NCI-H345 treated with DMSO at 0.1 percent for 48 hours (cell line): Measurements from ENCODE around the gene PRDM16.
"Not testable (repeated sequence)": the region's sequence is repeated elsewhere in the genome, so short reads cannot be mapped to it uniquely, and the experiment has no call there.

Experiments
- DNase-seq: peaks from one replicate; lab custom pipeline; 2025; ENCODE audit not compliant: unreplicated experiment; lab: John Stamatoyannopoulos, UW

PRDM16 gene

DNA sequence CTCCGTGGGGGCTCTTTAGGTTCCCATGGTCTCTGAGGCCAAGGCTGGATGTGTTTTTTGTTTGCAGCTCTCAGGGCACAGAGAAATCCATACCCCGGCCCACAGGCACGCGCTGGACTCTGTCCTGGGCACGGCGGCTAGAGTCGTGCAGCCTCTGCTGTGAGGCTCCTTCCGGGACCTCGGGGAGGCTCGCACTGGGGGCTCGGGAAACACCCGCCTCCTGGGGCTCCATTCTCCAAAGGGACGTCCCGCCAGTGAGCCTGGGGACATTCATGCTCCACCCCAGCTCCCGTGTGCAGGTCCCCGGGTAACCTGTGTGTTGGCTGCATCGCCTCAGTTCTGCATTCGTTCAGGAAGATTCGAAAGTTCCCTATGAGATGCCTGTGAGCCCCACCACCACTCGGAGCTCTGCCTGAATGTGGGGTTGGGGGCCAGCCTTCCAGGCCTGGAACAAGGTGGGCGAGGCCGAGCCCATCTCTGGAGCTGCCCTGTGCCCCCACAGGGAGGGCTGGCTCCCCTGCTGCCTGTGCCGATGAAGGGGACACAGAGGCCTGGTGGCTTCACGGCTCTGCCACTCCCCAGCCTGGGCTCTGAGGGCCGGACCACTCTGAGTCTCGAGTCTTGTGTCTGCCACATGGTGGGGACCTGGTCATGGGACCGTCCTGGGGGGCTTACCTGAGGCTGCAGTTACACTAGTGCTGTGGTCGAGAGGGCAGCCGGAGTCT is 203.5 kb downstream of the PRDM16 start:
- no peak for DNase-seq

DNA sequence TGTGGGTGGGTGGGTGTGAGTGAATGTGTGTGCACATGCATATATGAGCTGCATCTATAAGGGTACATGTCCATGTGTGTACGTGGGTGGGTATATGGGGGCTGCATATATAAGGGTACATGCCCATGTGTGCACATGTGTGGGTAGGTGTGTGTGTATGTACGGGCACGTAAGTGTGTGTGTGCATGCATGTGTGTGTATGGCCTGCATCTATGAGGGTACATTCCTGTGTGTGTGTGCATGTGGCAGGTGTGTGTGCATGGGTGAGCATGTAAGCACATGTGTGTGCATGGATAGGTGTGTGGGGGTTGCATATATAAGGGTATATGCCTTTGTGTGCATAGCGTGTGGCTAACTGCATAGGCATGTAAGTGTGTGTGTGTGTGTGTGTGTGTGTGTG is 204.4 kb downstream of the PRDM16 start:
- DNase-seq, result no peak

DNA sequence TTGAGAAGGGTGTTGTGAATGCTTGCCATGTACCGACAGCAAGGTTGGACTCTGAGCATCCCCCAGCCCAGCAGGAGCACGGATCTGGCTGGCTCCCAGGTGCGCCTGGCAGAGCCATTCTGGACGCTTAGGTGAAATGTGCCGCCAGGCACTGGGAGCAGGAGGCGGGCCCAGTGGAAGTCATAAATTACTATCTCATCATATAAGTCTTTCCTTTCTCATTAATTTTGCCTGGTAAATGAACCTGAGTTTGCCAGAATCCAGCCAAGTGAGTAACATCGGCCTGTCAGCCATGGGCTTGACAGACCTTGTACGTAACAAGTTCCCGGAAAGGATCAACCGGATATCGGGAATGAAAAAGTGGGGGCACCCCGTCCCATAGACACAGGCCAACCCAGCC is 206.0 kb downstream of the PRDM16 start:
- DNase-seq, result no peak

GRCh38 chr1:3275471-3276340 is 206.7 kb downstream of the PRDM16 start:
- DNase-seq, result no peak

DNA sequence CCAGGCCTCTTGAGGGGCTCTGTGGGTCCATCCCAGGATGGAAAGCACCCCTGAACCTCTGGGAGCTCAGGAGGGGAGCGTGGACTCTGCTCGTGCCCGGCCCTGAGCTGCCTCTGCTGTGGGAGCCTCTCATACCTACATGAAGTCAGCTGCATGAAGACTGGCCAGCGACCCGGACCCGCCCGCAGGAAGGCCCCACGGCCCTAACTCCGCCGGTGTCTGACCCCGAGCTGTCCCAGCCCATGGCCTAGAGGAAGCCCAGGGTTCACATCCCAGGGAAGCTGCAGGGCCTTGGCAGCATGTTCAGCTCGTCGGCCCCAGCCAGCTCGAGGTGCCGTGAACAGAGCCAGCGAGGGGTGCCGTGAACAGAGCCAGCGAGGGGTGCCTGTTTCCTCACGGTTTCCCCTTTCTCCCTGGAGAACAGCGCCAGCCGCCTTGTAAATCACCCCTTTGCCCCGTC is 207.4 kb downstream of the PRDM16 start:
- DNase-seq, result no peak

DNA sequence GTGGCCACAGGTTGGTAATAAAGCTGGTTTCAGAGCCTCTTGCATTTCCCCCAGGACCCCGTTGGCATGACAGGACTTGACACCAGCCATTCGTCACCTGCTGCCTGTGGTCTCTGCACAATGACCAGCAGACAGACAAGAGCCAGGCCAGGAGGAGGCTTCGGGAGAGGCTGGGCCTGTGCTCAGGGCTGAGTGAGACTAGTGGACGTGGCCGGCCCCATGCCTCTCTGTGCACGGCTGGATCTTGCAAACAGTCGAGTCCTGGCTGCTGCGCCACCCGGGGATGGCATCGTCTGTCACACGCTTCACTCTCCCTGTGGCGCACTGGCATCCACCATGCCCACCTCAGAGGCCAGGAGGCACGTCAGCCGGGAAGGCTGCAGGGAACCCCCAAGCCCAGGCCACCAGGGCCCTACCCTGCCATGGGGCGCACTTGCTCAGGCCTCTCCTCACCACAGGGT is 208.0 kb downstream of the PRDM16 start:
- DNase-seq, result no peak

GRCh38 chr1:3277623-3278022 is 208.6 kb downstream of the PRDM16 start:
- DNase-seq, result no peak

GRCh38 chr1:3278416-3279181 is 209.6 kb downstream of the PRDM16 start:
- DNase-seq, result no peak

GRCh38 chr1:3279182-3279470 is 210.1 kb downstream of the PRDM16 start:
- no peak for DNase-seq

DNA sequence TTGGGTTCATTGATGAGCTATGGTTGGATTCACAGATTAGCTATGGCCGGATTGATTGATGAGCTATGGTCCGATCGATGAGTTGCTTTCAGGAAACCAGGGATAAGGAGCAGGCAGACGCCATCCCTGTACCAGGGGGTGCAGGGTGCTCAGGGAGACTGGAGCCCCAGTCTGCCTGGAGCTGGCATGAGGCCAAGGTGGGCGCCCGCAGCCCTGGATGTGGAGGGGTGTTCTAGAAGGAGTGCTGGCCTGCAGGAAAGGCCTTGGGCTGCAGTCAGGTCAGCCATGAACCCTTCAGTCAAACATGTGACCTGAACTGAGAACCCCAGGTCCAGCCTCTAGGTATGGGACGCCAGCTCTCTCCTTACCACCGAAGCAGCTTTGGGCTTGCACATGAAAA is 212.7 kb downstream of the PRDM16 start:
- DNase-seq, result no peak

GRCh38 chr1:3282186-3282585 is 213.2 kb downstream of the PRDM16 start:
- no peak for DNase-seq

DNA sequence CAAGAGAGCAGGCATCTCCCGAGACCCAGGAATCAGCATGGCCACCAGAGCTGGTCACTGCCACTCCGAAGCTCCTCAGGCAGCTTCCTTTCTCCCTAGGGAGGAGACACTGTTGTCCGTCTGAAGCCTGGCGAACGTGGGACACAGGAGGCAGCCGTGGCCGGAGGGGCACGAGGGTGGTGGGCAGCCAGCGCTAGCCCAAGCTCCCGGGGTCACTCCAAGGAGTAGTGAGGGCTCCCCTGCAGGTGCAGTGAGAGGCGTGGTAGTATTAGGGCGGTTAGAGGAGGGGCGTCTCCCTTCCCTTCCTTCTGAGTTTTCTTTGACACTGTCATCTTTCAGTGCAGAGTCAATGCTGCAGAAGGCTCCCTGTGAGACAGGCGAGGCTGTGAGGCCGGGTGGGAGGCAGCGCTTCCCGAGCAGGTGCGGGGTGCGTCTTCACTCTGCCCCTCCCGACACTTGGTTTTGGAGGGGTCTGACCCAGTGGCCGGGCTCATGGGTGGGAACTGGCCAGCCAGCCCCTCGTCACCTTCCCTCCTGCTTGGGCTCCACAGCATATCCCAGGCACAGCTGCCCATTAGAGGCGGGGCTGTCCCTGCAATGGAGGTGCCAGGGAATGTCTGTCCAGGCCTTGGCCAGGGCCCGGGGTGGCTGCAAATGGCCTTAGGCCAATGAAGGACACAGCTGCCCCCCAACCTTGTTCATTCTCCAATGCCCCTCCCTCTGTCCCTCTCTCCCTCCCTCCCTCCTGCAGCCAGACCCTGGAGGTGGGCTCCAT is 213.8 kb downstream of the PRDM16 start:
- DNase-seq, result no peak

DNA sequence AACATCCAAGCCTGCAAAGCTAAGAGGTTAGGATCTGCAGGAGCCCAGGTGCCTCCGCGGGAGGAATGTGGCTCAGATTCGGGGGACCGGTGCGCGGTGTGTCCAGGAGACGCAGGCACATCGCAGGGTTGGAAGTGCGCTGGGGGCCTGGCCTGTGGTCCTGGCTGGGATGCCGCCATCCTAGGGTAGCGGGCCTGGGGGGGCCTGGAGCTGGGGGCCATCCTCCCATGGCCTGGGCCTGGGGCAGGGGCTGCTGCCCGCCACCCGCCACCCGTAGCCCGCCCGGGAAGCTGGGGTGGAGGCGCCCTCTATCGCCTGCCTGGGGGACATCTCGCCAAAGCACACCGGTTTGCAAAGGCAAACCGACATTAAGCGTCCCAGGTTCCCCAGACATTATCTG is 214.8 kb downstream of the PRDM16 start:
- no peak for DNase-seq

GRCh38 chr1:3284691-3285090 is 215.7 kb downstream of the PRDM16 start:
- no peak for DNase-seq

DNA sequence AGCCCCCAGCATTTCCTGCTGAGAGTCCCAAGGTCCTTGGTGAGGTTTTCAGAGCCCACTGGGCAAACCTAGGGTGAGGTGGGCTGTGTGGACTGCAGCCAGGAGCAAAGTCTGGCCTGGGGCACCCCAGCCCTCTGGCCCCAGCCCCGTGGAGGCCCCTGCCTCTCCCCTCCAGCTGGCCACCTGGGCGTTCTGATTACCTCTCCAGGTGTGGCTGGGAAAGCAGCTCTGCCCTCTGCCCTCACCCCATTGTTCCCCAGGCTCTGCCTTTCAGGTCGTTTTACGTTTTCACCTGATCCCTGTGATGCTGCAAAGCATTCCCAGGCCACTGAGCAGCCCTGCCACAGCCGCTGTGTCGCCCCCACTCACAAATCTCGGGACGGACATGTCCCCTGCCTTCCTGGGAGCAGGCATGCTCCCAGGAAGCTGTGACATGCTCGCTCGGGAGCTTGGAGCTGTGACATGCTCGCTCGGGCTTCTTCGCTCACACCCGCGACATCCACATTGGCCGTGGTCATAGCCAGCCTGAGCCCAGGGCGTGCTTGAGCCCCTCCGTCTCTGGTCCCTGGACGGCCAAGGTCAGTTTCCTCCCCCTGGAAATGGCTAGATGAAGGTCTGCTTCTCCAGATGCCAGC is 216.2 kb downstream of the PRDM16 start:
- no peak for DNase-seq

- DNase-seq, result not testable (repeated sequence)
Observed at GRCh38 chr1:3287095-3287494, 218.1 kb downstream of the PRDM16 start.

GRCh38 chr1:3287656-3288160 is 218.7 kb downstream of the PRDM16 start:
- no peak for DNase-seq

GRCh38 chr1:3289502-3289901 is 220.5 kb downstream of the PRDM16 start:
- no peak for DNase-seq

DNA sequence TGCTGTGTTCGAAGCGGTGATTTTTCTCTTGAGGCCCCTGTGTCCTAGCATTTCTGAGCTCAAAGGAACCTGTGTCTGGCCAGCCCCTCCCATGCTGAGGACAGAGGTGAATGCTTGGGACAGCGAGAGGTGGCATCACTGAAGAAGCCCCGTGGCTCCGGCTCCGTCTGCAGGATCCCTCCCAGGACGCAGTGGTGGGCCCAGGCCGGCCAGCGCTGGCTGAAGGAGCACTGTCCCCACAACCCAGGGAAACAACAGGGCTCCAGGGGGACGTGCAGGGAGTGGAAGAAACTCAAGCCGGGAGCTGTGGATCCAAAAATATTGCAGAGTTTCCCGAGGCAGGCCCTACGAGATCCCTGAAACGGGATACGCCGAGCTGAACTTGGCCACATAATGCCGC is 221.4 kb downstream of the PRDM16 start:
- DNase-seq, result no peak

GRCh38 chr1:3290915-3291314 is 221.9 kb downstream of the PRDM16 start:
- DNase-seq, result no peak
